T-cell (primary cell): Measurements from ENCODE around the gene DAAM1. TPM values are rescaled to one million over a fixed set of nuclear protein-coding genes. Genes with fewer than 3 reads are reported as not detected.

Source experiments
- ATAC-seq, 4 experiments: fragments of 200-7000 bp in 3 of 4; fragments of 150-1000 bp in 1 of 4; cut with Tn5 transposase; replicated peaks in 1 of 4; 1 replicate in 3 of 4; 2 replicates in 1 of 4; pipeline ENCODE4 v1.10.0; 2021; ENCODE audit warnings: moderate library complexity in 3 of 4, mild to moderate bottlenecking in 2 of 4, moderate number of reproducible peaks in 1 of 4
- CTCF ChIA-PET, 2 donors: fragments of 300-600 bp; sonication (Branson Sonifier 250); formaldehyde crosslinking; loops; one replicate each; lab custom pipeline; 2022; ENCODE audit warnings: antibody characterized with exemption in 2 of 2; lab: Charles Lee
- POLR2A ChIA-PET, 2 donors: fragments of 300-600 bp; sonication (Branson Sonifier 250); formaldehyde crosslinking; loops; one replicate each; lab custom pipeline; 2022; ENCODE audit warnings: antibody characterized with exemption in 2 of 2; lab: Charles Lee
- DNase-seq, 35 experiments: peaks; one replicate each; pipeline versions ENCODE4 v3.0.0 to v3.0.0-alpha.2; 2013 to 2023
- H3K27ac ChIP-seq: one replicate; pipeline ENCODE4 v1.5.1; 2013; ENCODE audit warnings: low read length
- H3K27me3 ChIP-seq, 2 experiments: replicated peaks in 1 of 2; 1 replicate in 1 of 2; 2 replicates in 1 of 2; pipeline versions ENCODE4 v1.6.1 to v1.7.0; 2013; ENCODE audit warnings: low read length in 1 of 2, mixed read lengths in 1 of 2; ENCODE audit not compliant: control insufficient read depth in 2 of 2, insufficient read depth in 2 of 2; ENCODE audit errors: extremely low read depth in 1 of 2
- H3K36me3 ChIP-seq, 2 donors: 1 replicate in 1 of 2; 2 replicates in 1 of 2; pipeline versions ENCODE4 v1.6.1 to v1.7.0; 2013; ENCODE audit warnings: low read length in 1 of 2; ENCODE audit not compliant: control insufficient read depth in 2 of 2, insufficient read depth in 1 of 2; ENCODE audit errors: extremely low read depth in 1 of 2
- H3K4me1 ChIP-seq, 2 experiments: 1 replicate in 1 of 2; 2 replicates in 1 of 2; pipeline versions ENCODE4 v1.6.1 to v1.7.0; 2013; ENCODE audit warnings: low read length in 2 of 2, mixed read lengths in 1 of 2; ENCODE audit not compliant: insufficient read depth in 2 of 2, control insufficient read depth in 1 of 2; ENCODE audit errors: extremely low read depth in 1 of 2
- H3K4me3 ChIP-seq, 2 donors: 1 replicate in 1 of 2; 2 replicates in 1 of 2; pipeline versions ENCODE4 v1.5.1 to v1.7.0; 2013; ENCODE audit warnings: mild to moderate bottlenecking in 2 of 2, low read length in 1 of 2, moderate library complexity in 1 of 2; ENCODE audit not compliant: control insufficient read depth in 1 of 2; ENCODE audit errors: extremely low read depth in 1 of 2
- H3K9me3 ChIP-seq: 2 replicates; pipeline ENCODE4 v1.7.0; 2013
- H3K27ac Mint-ChIP-seq, 2 donors: one replicate each; pipeline ENCODE4 v1.8.0; 2020 to 2021; ENCODE audit warnings: mild to moderate bottlenecking in 2 of 2, mixed read lengths in 2 of 2
- H3K27me3 Mint-ChIP-seq, 2 donors: one replicate each; pipeline ENCODE4 v1.8.0; 2021 to 2022; ENCODE audit warnings: mixed read lengths in 2 of 2
- H3K36me3 Mint-ChIP-seq: one replicate; pipeline ENCODE4 v1.8.0; 2021; ENCODE audit warnings: mixed read lengths
- H3K4me1 Mint-ChIP-seq, 3 donors: one replicate each; pipeline ENCODE4 v1.8.0; 2020 to 2022; ENCODE audit warnings: mixed read lengths in 3 of 3, mild to moderate bottlenecking in 1 of 3
- H3K4me3 Mint-ChIP-seq, 3 donors: one replicate each; pipeline ENCODE4 v1.8.0; 2020 to 2022; ENCODE audit warnings: mild to moderate bottlenecking in 3 of 3, mixed read lengths in 3 of 3, moderate library complexity in 3 of 3
- H3K9me3 Mint-ChIP-seq, 3 donors: one replicate each; pipeline ENCODE4 v1.8.0; 2020 to 2022; ENCODE audit warnings: mixed read lengths in 3 of 3
- WGBS: methylation state at CpG from one replicate; pipeline ENCODE4 v1.1.5; 2013; ENCODE audit warnings: missing lambda C conversion rate; ENCODE audit not compliant: insufficient coverage; 5-methylcytosine and 5-hydroxymethylcytosine counted together
- total RNA-seq, 35 experiments: library from RNA in 6 of 35; stranded (reverse) in 6 of 35; fragments of 120-200 nt in 1 of 35; gene quantifications; one replicate each; pipeline versions ENCODE4 v1.2.1 to v1.2.4 and lab custom pipeline; 2013 to 2026

Gene DAAM1
- total RNA-seq, 5 donors from 2014 or later (not counting 1 experiment from before 2014, with no cell fraction given) = 9.6 to 25.3 (median 23.9) TPM

- Mint-ChIP-seq H3K9me3 (no peaks in the 10 kb centered on the region), H3K4me3 (no peak overlapping the region), H3K36me3 (peaks cover 50% of the 10 kb centered on the region), H3K27ac (no peak overlapping the region), H3K27me3 (no peaks in the 10 kb centered on the region), H3K4me1 (peaks cover 0 to 2% (median 0%) of the 10 kb centered on the region in 3 donors)
- H3K36me3 ChIP-seq = peaks cover 5 to 23% of the 10 kb centered on the region in 2 donors
- no peaks in the 10 kb centered on the region for H3K27me3 ChIP-seq
- ATAC-seq (no peak), DNase-seq (no peak)
- 90% methylated on average over 2 of the region's 3 CpGs for WGBS
- POLR2A ChIA-PET = no interaction called here
- CTCF ChIA-PET = interaction anchor here (0.6 kb wide), 2 partner anchors 22 to 49 kb away, joined by 3 read pairs; no protein-coding TSS in a partner anchor
- no peaks in the 10 kb centered on the region for H3K4me1 ChIP-seq
- no peak overlapping the region for H3K4me3 ChIP-seq
- no peak overlapping the region for H3K27ac ChIP-seq
- no peaks in the 10 kb centered on the region for H3K9me3 ChIP-seq
These were observed 164.5 kb downstream of the DAAM1 start for GRCh38 chr14:59352961-59353360.

GRCh38 chr14:59354666-59355065 is 166.2 kb downstream of the DAAM1 start:
- peaks cover 51% of the 10 kb centered on the region for H3K36me3 Mint-ChIP-seq

GRCh38 chr14:59355091-59355490 is 166.6 kb downstream of the DAAM1 start:
- ChIA-PET CTCF (no interaction called here), POLR2A (no interaction called here)
- WGBS = 89% methylated on average over 2 of the region's 3 CpGs
- peaks cover 5 to 23% of the 10 kb centered on the region in 2 donors for H3K36me3 ChIP-seq
- Mint-ChIP-seq H3K4me3 (no peak overlapping the region), H3K27ac (no peak overlapping the region), H3K27me3 (no peaks in the 10 kb centered on the region), H3K4me1 (peaks cover 0 to 8% (median 3%) of the 10 kb centered on the region in 3 donors), H3K36me3 (peaks cover 52% of the 10 kb centered on the region), H3K9me3 (no peaks in the 10 kb centered on the region)
- no peak overlapping the region for H3K4me3 ChIP-seq
- no peaks in the 10 kb centered on the region for H3K27me3 ChIP-seq
- H3K27ac ChIP-seq = no peak overlapping the region
- no peaks in the 10 kb centered on the region for H3K9me3 ChIP-seq
- no peak for ATAC-seq
- no peaks in the 10 kb centered on the region for H3K4me1 ChIP-seq
- DNase-seq = no peak

More at GRCh38 chr14:59354666-59355065, 166.2 kb downstream of the DAAM1 start:
- no peak overlapping the region for H3K27ac Mint-ChIP-seq
- no peak for ATAC-seq
- no peak overlapping the region for H3K4me3 ChIP-seq
- CTCF ChIA-PET = no interaction called here
- peaks cover 0 to 6% (median 3%) of the 10 kb centered on the region in 3 donors for H3K4me1 Mint-ChIP-seq
- no peaks in the 10 kb centered on the region for H3K4me1 ChIP-seq
- WGBS = 90% methylated on average over 2 of the region's 3 CpGs
- H3K9me3 Mint-ChIP-seq = no peaks in the 10 kb centered on the region
- no peak for DNase-seq
- H3K36me3 ChIP-seq = peaks cover 5 to 23% of the 10 kb centered on the region in 2 donors
- no peaks in the 10 kb centered on the region for H3K27me3 ChIP-seq
- no peak overlapping the region for H3K4me3 Mint-ChIP-seq
- H3K27me3 Mint-ChIP-seq = no peaks in the 10 kb centered on the region
- no peaks in the 10 kb centered on the region for H3K9me3 ChIP-seq
- POLR2A ChIA-PET = no interaction called here
- H3K27ac ChIP-seq = no peak overlapping the region

GRCh38 chr14:59356312-59356711 is 167.8 kb downstream of the DAAM1 start:
- H3K4me3 ChIP-seq = no peak overlapping the region
- Mint-ChIP-seq H3K4me3 (no peak overlapping the region), H3K27me3 (no peaks in the 10 kb centered on the region), H3K9me3 (no peaks in the 10 kb centered on the region), H3K27ac (no peak overlapping the region), H3K4me1 (peaks cover 0 to 8% (median 3%) of the 10 kb centered on the region in 3 donors), H3K36me3 (peaks cover 64% of the 10 kb centered on the region)
- DNase-seq (no peak), ATAC-seq (no peak)
- no peaks in the 10 kb centered on the region for H3K27me3 ChIP-seq
- peaks cover 0 to 23% of the 10 kb centered on the region in 2 donors for H3K36me3 ChIP-seq
- no peaks in the 10 kb centered on the region for H3K4me1 ChIP-seq
- whole genome bisulfite sequencing = no CpG with 5 or more reads among the region's 2 CpGs
- ChIA-PET POLR2A (no interaction called here), CTCF (interaction anchor here in 1 of 2 donors (0.7 kb wide), 1 partner anchor 899 kb away, joined by 3 read pairs; no protein-coding TSS in a partner anchor)
- H3K9me3 ChIP-seq = no peaks in the 10 kb centered on the region
- H3K27ac ChIP-seq = no peak overlapping the region

GRCh38 chr14:59356767-59357166 is 168.3 kb downstream of the DAAM1 start:
- Mint-ChIP-seq H3K36me3 (peaks cover 68% of the 10 kb centered on the region), H3K27ac (no peak overlapping the region), H3K4me3 (no peak overlapping the region), H3K9me3 (no peaks in the 10 kb centered on the region), H3K27me3 (no peaks in the 10 kb centered on the region), H3K4me1 (peaks cover 0 to 8% (median 3%) of the 10 kb centered on the region in 3 donors)
- ChIA-PET POLR2A (no interaction called here), CTCF (interaction anchor here in 1 of 2 donors (0.7 kb wide), 1 partner anchor 899 kb away, joined by 3 read pairs; no protein-coding TSS in a partner anchor)
- 77% methylated on average over 1 of the region's 3 CpGs for WGBS
- H3K9me3 ChIP-seq = no peaks in the 10 kb centered on the region
- H3K36me3 ChIP-seq = peaks cover 0 to 23% of the 10 kb centered on the region in 2 donors
- H3K27ac ChIP-seq = no peak overlapping the region
- H3K27me3 ChIP-seq = no peaks in the 10 kb centered on the region
- no peak for DNase-seq
- no peaks in the 10 kb centered on the region for H3K4me1 ChIP-seq
- ATAC-seq = no peak
- H3K4me3 ChIP-seq = no peak overlapping the region

- no peaks in the 10 kb centered on the region for H3K9me3 ChIP-seq
- Mint-ChIP-seq H3K27me3 (no peaks in the 10 kb centered on the region), H3K4me3 (no peak overlapping the region), H3K9me3 (no peaks in the 10 kb centered on the region), H3K36me3 (peaks cover 73% of the 10 kb centered on the region), H3K27ac (no peak overlapping the region), H3K4me1 (peaks cover 0 to 8% (median 3%) of the 10 kb centered on the region in 3 donors)
- DNase-seq (no peak), ATAC-seq (no peak)
- no peaks in the 10 kb centered on the region for H3K4me1 ChIP-seq
- H3K27ac ChIP-seq = no peak overlapping the region
- POLR2A ChIA-PET = no interaction called here
- peaks cover 2 to 21% of the 10 kb centered on the region in 2 donors for H3K36me3 ChIP-seq
- no peaks in the 10 kb centered on the region for H3K27me3 ChIP-seq
- CTCF ChIA-PET = no interaction called here
- H3K4me3 ChIP-seq = no peak overlapping the region
- no CpG with 5 or more reads among the region's 1 CpG for WGBS
These were observed 169.6 kb downstream of the DAAM1 start for GRCh38 chr14:59358102-59358501.
